WTC11 (cell line): ENCODE results near the gene FEM1B.

Source experiments
- FOXJ3 ChIP-seq: sonication (generic); formaldehyde crosslinking; IDR thresholded peaks from 2 replicates; pipeline ENCODE4 v1.9.0; 2021; ENCODE audit warnings: missing genetic modification reagents, mild to moderate bottlenecking, borderline replicate concordance
- KAT7 ChIP-seq: sonication (generic); formaldehyde crosslinking; IDR thresholded peaks from 2 replicates; pipeline ENCODE4 v1.8.1; 2023; ENCODE audit warnings: missing genetic modification reagents, mild to moderate bottlenecking, borderline replicate concordance
- SP1 ChIP-seq: sonication (generic); formaldehyde crosslinking; conservative IDR thresholded peaks from 2 replicates; pipeline ENCODE4 v1.8.1; 2022; ENCODE audit warnings: missing genetic modification reagents
- TEAD4 ChIP-seq: sonication (generic); formaldehyde crosslinking; IDR thresholded peaks from 2 replicates; pipeline ENCODE4 v1.8.0; 2022; ENCODE audit warnings: mild to moderate bottlenecking, missing genetic modification reagents
- ZNF317 ChIP-seq: sonication (generic); formaldehyde crosslinking; IDR thresholded peaks from 2 replicates; pipeline ENCODE4 v1.8.1; 2023; ENCODE audit warnings: low read depth, mild to moderate bottlenecking, moderate library complexity, missing genetic modification reagents, borderline replicate concordance
- ZNF423 ChIP-seq: fragments of 250-450 bp; sonication (Bioruptor Pico); IDR thresholded peaks from 2 replicates; pipeline ENCODE4 v2.1.2; 2022; ENCODE audit warnings: mild to moderate bottlenecking, moderate library complexity
- TF ChIP-seq, protein P1 (sequence below): fragments of 200-600 bp; IDR thresholded peaks from 2 replicates; pipeline ENCODE4 v1.8.0; 2022; ENCODE audit warnings: antibody characterized with exemption
- TF ChIP-seq, protein P2 (sequence below): sonication (generic); formaldehyde crosslinking; IDR thresholded peaks from 2 replicates; pipeline ENCODE4 v1.8.1; 2022; ENCODE audit warnings: low read depth, mild to moderate bottlenecking, moderate library complexity, missing genetic modification reagents, borderline replicate concordance

DNA sequence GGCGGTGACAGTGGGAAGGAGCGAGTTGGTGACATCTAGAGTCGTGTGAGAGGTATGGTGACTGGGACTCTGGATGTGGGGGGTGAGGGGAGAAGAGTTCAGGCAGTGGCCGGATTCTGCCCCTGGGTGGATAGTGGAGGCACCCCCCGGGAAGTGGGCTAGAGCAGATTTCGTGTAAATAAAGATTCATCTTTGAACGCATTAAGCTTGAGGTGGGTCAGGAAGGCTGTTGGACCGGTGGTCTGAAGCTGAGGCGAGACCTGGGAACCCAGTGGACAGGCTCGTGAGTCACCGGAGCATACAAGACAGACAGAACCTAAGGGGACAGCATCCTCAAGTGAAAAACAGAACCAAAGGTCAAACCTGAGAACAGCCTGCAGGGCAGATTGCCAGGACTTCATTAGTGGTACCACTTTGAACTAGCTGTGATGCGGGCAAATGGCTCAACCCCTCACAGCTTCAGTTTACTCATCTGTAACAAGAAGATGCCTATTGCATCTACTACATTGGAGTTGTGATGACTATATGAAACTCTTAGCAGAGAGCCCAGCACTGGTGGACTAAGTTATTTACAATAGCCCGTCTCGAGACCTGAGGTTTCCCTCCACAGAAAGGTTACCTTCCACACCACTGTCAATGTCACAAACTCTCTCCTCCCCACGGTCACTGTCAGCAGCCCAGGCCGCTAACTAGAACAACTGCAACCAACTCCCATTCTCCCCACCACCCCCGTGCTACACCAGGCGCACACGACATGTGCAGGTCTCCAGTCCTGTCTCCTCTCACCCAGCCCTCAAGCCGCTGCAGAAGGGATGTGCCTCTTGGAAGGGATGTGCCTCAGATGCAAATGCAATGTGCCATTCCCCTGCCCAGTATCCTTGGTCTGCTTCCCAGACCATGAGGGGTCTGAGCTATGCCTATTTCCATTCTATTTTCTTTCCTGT is 47.1 kb upstream of the FEM1B start:
- TF ChIP-seq, protein P1, sequence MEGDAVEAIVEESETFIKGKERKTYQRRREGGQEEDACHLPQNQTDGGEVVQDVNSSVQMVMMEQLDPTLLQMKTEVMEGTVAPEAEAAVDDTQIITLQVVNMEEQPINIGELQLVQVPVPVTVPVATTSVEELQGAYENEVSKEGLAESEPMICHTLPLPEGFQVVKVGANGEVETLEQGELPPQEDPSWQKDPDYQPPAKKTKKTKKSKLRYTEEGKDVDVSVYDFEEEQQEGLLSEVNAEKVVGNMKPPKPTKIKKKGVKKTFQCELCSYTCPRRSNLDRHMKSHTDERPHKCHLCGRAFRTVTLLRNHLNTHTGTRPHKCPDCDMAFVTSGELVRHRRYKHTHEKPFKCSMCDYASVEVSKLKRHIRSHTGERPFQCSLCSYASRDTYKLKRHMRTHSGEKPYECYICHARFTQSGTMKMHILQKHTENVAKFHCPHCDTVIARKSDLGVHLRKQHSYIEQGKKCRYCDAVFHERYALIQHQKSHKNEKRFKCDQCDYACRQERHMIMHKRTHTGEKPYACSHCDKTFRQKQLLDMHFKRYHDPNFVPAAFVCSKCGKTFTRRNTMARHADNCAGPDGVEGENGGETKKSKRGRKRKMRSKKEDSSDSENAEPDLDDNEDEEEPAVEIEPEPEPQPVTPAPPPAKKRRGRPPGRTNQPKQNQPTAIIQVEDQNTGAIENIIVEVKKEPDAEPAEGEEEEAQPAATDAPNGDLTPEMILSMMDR, result no peak
- no peak for TF ChIP-seq FOXJ3
- TF ChIP-seq, protein P2, sequence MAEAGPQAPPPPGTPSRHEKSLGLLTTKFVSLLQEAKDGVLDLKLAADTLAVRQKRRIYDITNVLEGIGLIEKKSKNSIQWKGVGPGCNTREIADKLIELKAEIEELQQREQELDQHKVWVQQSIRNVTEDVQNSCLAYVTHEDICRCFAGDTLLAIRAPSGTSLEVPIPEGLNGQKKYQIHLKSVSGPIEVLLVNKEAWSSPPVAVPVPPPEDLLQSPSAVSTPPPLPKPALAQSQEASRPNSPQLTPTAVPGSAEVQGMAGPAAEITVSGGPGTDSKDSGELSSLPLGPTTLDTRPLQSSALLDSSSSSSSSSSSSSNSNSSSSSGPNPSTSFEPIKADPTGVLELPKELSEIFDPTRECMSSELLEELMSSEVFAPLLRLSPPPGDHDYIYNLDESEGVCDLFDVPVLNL, result no peak
- TF ChIP-seq TEAD4, result no peak
- TF ChIP-seq KAT7 (CRISPR knock-in tag), result no peak
- TF ChIP-seq SP1 (CRISPR knock-in tag), result no peak
- no peak for TF ChIP-seq ZNF423 (CRISPR knock-in tag)
- TF ChIP-seq ZNF317 (CRISPR knock-in tag), result no peak
